Measurements from ENCODE around the gene CPAMD8.
A peak's percentile ranks its signal among the peaks of the same experiment; 100 is the strongest.

CPAMD8 gene

GRCh38 chr19:17026706-17027534 lies at the start of gene CPAMD8:
TSS of gene CPAMD8 (minus strand) at chr19:17026810. CDS start at chr19:17026642, 168 bp downstream.
- DNase-seq (ENCODE audit: low spot score), result peak; percentile 9

- DNase-seq (ENCODE audit: low spot score), result peak; percentile 41
These were observed 49.4 kb upstream of the CPAMD8 start for GRCh38 chr19:17075864-17076542.

- peak; percentile 98 for DNase-seq (ENCODE audit: low spot score)
These were observed 48.6 kb upstream of the CPAMD8 start, which contains the start of the genes HAUS8 and MYO9B for GRCh38 chr19:17075035-17075863. TSS of gene HAUS8 (minus strand) at chr19:17075452. CDS start at chr19:17075422, 30 bp downstream. TSS of gene MYO9B (plus strand) at chr19:17075777. CDS start at chr19:17101718, 25,941 bp downstream.

GRCh38 chr19:17074634-17075034 lies 48.0 kb upstream of the CPAMD8 start:
- no peak for DNase-seq (ENCODE audit: low spot score)

GRCh38 chr19:17073869-17074633 lies 47.4 kb upstream of the CPAMD8 start:
- no peak for DNase-seq (ENCODE audit: low spot score)

- no peak for DNase-seq (ENCODE audit: low spot score)
These were observed 44.3 kb upstream of the CPAMD8 start for GRCh38 chr19:17070912-17071311.

- DNase-seq (ENCODE audit: low spot score), result no peak
These were observed 43.8 kb upstream of the CPAMD8 start for GRCh38 chr19:17070421-17070820.

- no peak for DNase-seq (ENCODE audit: low spot score)
These were observed 42.6 kb upstream of the CPAMD8 start for GRCh38 chr19:17069193-17069592.

- no peak for DNase-seq (ENCODE audit: low spot score)
These were observed 36.8 kb upstream of the CPAMD8 start for GRCh38 chr19:17063428-17063827.

GRCh38 chr19:17061691-17062090 lies 35.1 kb upstream of the CPAMD8 start:
- no peak for DNase-seq (ENCODE audit: low spot score)

GRCh38 chr19:17061205-17061604 lies 34.6 kb upstream of the CPAMD8 start:
- DNase-seq (ENCODE audit: low spot score), result no peak

- DNase-seq (ENCODE audit: low spot score), result no peak
These were observed 34.2 kb upstream of the CPAMD8 start for GRCh38 chr19:17060802-17061201.

GRCh38 chr19:17058236-17058635 lies 31.6 kb upstream of the CPAMD8 start:
- no peak for DNase-seq (ENCODE audit: low spot score)

GRCh38 chr19:17055636-17056035 lies 29.0 kb upstream of the CPAMD8 start:
- DNase-seq (ENCODE audit: low spot score), result no peak

GRCh38 chr19:17054746-17055145 lies 28.1 kb upstream of the CPAMD8 start:
- no peak for DNase-seq (ENCODE audit: low spot score)

GRCh38 chr19:17052439-17052838 lies 25.8 kb upstream of the CPAMD8 start:
- DNase-seq (ENCODE audit: low spot score), result peak; percentile 66

- peak; percentile 54 for DNase-seq (ENCODE audit: low spot score)
These were observed 23.2 kb upstream of the CPAMD8 start for GRCh38 chr19:17049711-17050280.

- no peak for DNase-seq (ENCODE audit: low spot score)
These were observed 22.4 kb upstream of the CPAMD8 start for GRCh38 chr19:17048885-17049453.

- no peak for DNase-seq (ENCODE audit: low spot score)
These were observed 19.4 kb upstream of the CPAMD8 start for GRCh38 chr19:17045907-17046502.

GRCh38 chr19:17043744-17044143 lies 17.1 kb upstream of the CPAMD8 start:
- DNase-seq (ENCODE audit: low spot score), result no peak
